Measurements from ENCODE around the gene RPL36. TPM values are rescaled to one million over a fixed set of nuclear protein-coding genes. Genes with fewer than 3 reads are reported as not detected.

RPL36 gene
- 762 to 861 TPM (median 781 TPM) in 5 replicates for total RNA-seq (2022; extraction: Qiagen RNA extraction)

GRCh38 chr19:5690125-5690954, at the start of gene RPL36:
Gene RPL36 (plus strand): TSS chr19:5690295. CDS start chr19:5690508, 213 bp downstream.

GRCh38 chr19:5680437-5681368, 9.4 kb upstream of the RPL36 start, which contains the start of the genes HSD11B1L and MICOS13:
Gene HSD11B1L (plus strand): TSS chr19:5681027. CDS start chr19:5684833, 3,806 bp downstream.
Gene MICOS13 (minus strand): TSS chr19:5680516. CDS start chr19:5680486, 30 bp downstream.

GRCh38 chr19:5719961-5720790, 30.1 kb downstream of the RPL36 start, which contains the start of the genes CATSPERD and LONP1:
Gene CATSPERD (plus strand): TSS chr19:5720637. CDS start chr19:5720738, 101 bp downstream.
Gene LONP1 (minus strand): TSS chr19:5720146. CDS start chr19:5720132, 14 bp downstream.

Other genes starting within 250 kb of the RPL36 start
- not detected in 5 replicates for gene ZNRF4, start 234.9 kb upstream of the RPL36 start, total RNA-seq (2022; extraction: Qiagen RNA extraction)
- 1.7 to 3.2 TPM (median 2.3 TPM) in 5 replicates for gene TINCR, start 122.3 kb upstream of the RPL36 start, total RNA-seq (2022; extraction: Qiagen RNA extraction)
- 25.9 to 41.1 TPM (median 34.7 TPM) in 5 replicates for gene SAFB2, start 67.5 kb upstream of the RPL36 start, total RNA-seq (2022; extraction: Qiagen RNA extraction)
- 48.6 to 58.6 TPM (median 51.2 TPM) in 5 replicates for gene SAFB, start 67.2 kb upstream of the RPL36 start, total RNA-seq (2022; extraction: Qiagen RNA extraction)
- 46.9 to 73.1 TPM (median 68.7 TPM) in 5 replicates for gene MICOS13, start 9.8 kb upstream of the RPL36 start, total RNA-seq (2022; extraction: Qiagen RNA extraction)
- gene HSD11B1L, start 9.3 kb upstream of the RPL36 start, total RNA-seq (2022; extraction: Qiagen RNA extraction), result 3.6 to 5.3 TPM (median 4.3 TPM) in 5 replicates
- gene LONP1, start 29.9 kb downstream of the RPL36 start, total RNA-seq (2022; extraction: Qiagen RNA extraction), result 45.3 to 65.6 TPM (median 59.0 TPM) in 5 replicates
- gene CATSPERD, start 30.3 kb downstream of the RPL36 start, total RNA-seq (2022; extraction: Qiagen RNA extraction), result not detected in 5 replicates
- 1.7 to 3.3 TPM (median 2.6 TPM) in 5 replicates for gene PRR22, start 94.5 kb downstream of the RPL36 start, total RNA-seq (2022; extraction: Qiagen RNA extraction)
- 25.9 to 34.8 TPM (median 28.7 TPM) in 5 replicates for gene DUS3L, start 100.9 kb downstream of the RPL36 start, total RNA-seq (2022; extraction: Qiagen RNA extraction)
- gene NRTN, start 114.8 kb downstream of the RPL36 start, total RNA-seq (2022; extraction: Qiagen RNA extraction), result 0.36 to 1.4 TPM (median 0.73 TPM) in 5 replicates
- gene FUT6, start 149.4 kb downstream of the RPL36 start, total RNA-seq (2022; extraction: Qiagen RNA extraction), result 0.15 TPM in 1 of 5 replicates, not detected in the others
- 0.06 TPM in 1 of 5 replicates, not detected in the others for gene FUT3, start 161.2 kb downstream of the RPL36 start, total RNA-seq (2022; extraction: Qiagen RNA extraction)
- gene FUT5, start 180.2 kb downstream of the RPL36 start, total RNA-seq (2022; extraction: Qiagen RNA extraction), result not detected in 5 replicates
- gene NDUFA11, start 213.5 kb downstream of the RPL36 start, total RNA-seq (2022; extraction: Qiagen RNA extraction), result 217 to 311 TPM (median 290 TPM) in 5 replicates
- gene VMAC, start 214.6 kb downstream of the RPL36 start, total RNA-seq (2022; extraction: Qiagen RNA extraction), result 0.35 to 0.87 TPM (median 0.51 TPM) in 5 replicates
- gene CAPS, start 224.0 kb downstream of the RPL36 start, total RNA-seq (2022; extraction: Qiagen RNA extraction), result 0.74 to 1.2 TPM (median 0.95 TPM) in 5 replicates

Data from A549 treated with Mapracorat at 1 μM for 4 hours (cell line).